ENCODE measurements around the gene COX15.
"Not testable (repeated sequence)": the region's sequence is repeated elsewhere in the genome, so short reads cannot be mapped to it uniquely, and the experiment has no call there.

The COX15 gene

DNA sequence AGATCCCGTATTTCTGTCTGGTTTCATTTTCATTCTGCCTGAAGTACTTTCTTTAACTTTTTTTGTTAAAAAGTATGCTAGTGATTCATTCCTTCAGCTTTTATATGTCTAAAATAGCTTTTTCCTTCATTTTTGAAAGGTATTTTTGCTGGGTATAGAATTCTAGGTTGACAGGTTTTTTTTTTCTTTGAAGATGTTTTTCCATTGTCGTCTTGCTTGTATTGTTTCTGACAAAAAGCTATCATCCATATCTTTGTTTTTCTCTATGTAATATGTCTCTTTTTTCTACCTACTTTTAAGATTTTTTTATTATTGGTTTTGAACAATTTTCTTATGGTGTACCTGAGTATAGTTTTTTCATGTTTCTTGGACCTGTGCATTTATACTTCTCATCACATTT, 8.3 kb upstream of the COX15 start:
- TF ChIP-seq, protein P1, sequence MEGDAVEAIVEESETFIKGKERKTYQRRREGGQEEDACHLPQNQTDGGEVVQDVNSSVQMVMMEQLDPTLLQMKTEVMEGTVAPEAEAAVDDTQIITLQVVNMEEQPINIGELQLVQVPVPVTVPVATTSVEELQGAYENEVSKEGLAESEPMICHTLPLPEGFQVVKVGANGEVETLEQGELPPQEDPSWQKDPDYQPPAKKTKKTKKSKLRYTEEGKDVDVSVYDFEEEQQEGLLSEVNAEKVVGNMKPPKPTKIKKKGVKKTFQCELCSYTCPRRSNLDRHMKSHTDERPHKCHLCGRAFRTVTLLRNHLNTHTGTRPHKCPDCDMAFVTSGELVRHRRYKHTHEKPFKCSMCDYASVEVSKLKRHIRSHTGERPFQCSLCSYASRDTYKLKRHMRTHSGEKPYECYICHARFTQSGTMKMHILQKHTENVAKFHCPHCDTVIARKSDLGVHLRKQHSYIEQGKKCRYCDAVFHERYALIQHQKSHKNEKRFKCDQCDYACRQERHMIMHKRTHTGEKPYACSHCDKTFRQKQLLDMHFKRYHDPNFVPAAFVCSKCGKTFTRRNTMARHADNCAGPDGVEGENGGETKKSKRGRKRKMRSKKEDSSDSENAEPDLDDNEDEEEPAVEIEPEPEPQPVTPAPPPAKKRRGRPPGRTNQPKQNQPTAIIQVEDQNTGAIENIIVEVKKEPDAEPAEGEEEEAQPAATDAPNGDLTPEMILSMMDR (IDR thresholded peaks at IDR 0.05; ENCODE audit: insufficient read depth, low read length, poor library complexity, severe bottlenecking): no peak
- no peak overlapping the region for H3K4me3 ChIP-seq (replicated peaks; ENCODE audit: low read depth, low read length)
- H3K36me3 ChIP-seq (ENCODE audit: control insufficient read depth, insufficient read depth, low read length): peaks cover 5% of the 10 kb centered on the region
- DNase-seq (ENCODE audit: extremely low read depth, insufficient read length): no peak
- no peaks in the 10 kb centered on the region for H3K27me3 ChIP-seq (replicated peaks; ENCODE audit: control insufficient read depth, insufficient read depth, low read length)

DNA sequence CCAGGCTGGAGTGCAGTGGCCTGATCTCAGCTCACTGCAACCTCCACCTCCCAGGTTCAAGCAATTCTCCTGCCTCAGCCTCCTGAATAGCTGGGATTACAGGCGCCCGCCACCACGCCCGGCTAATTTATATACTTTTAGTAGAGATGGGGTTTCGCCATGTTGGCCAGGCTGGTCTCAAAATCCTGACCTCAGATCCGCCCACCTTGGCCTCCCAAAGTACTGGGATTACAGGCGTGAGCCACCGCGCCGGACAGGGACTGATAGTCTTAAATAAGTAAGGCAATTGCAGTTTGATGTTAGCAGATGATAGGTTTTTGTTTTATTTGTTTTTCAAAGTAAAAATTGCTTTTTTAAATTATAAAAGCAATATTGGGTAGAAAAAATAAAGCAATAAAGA, 2.2 kb upstream of the COX15 start:
- H3K4me3 ChIP-seq (replicated peaks; ENCODE audit: low read depth, low read length); DNase-seq (ENCODE audit: extremely low read depth, insufficient read length); H3K36me3 ChIP-seq (ENCODE audit: control insufficient read depth, insufficient read depth, low read length): not testable (repeated sequence)

DNA sequence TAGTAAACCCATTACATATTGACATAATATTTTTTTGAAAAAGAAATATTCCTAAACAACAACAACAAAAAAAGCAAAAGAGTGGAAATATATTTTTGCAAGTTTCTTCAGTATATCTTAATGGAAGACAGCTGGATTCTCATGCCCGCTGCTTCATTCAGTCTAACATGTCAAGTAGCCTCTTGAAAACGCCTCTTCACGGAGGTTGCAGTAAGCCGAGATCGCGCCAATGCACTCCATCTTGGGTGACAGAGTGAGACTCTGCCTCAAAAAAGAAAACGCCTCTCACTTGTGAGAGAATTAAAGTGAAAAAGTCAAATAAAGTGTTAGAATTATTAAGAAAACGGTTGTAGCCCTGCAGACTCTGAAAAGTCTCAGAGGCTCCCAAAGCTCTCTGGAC, 1.4 kb upstream of the COX15 start:
- DNase-seq (ENCODE audit: extremely low read depth, insufficient read length): no peak
- H3K4me3 ChIP-seq (replicated peaks; ENCODE audit: low read depth, low read length): no peak overlapping the region; the same call in none of the 2 replicates
- TF ChIP-seq, protein P1 (IDR thresholded peaks at IDR 0.05; ENCODE audit: insufficient read depth, low read length, poor library complexity, severe bottlenecking): no peak
- H3K27me3 ChIP-seq (replicated peaks; ENCODE audit: control insufficient read depth, insufficient read depth, low read length): no peaks in the 10 kb centered on the region
- H3K36me3 ChIP-seq (ENCODE audit: control insufficient read depth, insufficient read depth, low read length): peaks cover 2% of the 10 kb centered on the region

More for the DNA sequence above, 2.2 kb upstream of the COX15 start:
- not testable (repeated sequence) for H3K27me3 ChIP-seq (replicated peaks; ENCODE audit: control insufficient read depth, insufficient read depth, low read length)

DNA sequence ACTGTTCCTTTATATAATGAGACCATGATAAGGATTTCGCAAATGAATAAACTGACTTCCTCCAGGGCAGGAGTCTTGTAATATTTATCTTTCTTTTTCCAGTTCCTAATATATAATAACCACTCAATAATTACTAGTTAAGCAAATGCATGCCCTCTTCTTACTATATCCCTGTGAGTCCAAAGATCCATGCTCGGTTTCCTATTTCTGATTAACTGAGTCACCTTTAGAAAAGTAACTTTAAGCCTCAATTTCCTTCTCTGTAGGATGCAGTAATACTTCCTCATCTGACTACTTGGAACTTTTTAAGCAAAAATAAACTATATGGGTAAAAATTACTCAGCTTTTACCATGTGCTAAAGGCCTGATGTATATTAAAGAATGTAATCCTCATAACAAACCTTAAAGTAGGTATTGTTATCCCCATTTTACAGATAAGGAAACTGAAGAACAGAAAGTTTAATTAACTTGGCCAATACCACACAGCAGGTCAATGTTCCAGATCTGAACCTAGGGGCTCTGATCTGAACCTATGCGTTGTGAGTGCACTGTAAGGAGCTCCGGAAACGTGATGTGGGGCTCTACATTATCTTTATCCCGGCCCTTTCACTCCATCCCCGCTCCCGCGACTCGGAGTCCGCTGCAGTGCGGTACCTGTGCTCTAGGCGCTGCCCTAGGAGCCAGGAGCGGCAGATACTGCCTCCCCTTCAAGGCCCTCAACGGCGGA, 458 bp downstream of the COX15 start:
- TF ChIP-seq, protein P1 (IDR thresholded peaks at IDR 0.05; ENCODE audit: insufficient read depth, low read length, poor library complexity, severe bottlenecking): no peak
- peaks cover 3% of the 10 kb centered on the region for H3K36me3 ChIP-seq (ENCODE audit: control insufficient read depth, insufficient read depth, low read length)
- H3K4me3 ChIP-seq (replicated peaks; ENCODE audit: low read depth, low read length): peak overlapping the region; percentile 86
- no peak for DNase-seq (ENCODE audit: extremely low read depth, insufficient read length)
- H3K27me3 ChIP-seq (replicated peaks; ENCODE audit: control insufficient read depth, insufficient read depth, low read length): no peaks in the 10 kb centered on the region

DNA sequence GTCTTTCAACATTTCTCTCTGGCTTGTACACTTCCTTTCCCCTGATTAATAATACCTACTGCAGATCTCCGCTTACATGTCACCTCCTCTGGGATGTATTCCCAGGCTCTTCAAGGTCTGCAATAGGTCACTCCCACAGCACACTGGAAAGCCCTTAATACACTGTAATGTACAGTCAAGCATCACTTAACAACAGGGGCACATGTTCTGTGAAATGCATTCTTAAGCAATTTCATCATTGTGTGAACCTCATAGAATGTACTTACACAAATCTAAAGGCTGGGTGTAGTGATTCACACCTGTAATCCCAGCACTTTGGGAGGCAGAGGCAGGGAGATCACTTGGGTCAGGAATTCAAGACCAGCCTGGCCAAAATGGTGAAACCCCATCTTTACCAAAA, 1.9 kb downstream of the COX15 start:
- peaks cover 5% of the 10 kb centered on the region for H3K36me3 ChIP-seq (ENCODE audit: control insufficient read depth, insufficient read depth, low read length)
- H3K27me3 ChIP-seq (replicated peaks; ENCODE audit: control insufficient read depth, insufficient read depth, low read length): no peaks in the 10 kb centered on the region
- TF ChIP-seq, protein P1 (IDR thresholded peaks at IDR 0.05; ENCODE audit: insufficient read depth, low read length, poor library complexity, severe bottlenecking): no peak
- no peak for DNase-seq (ENCODE audit: extremely low read depth, insufficient read length)
- no peak overlapping the region for H3K4me3 ChIP-seq (replicated peaks; ENCODE audit: low read depth, low read length)

DNA sequence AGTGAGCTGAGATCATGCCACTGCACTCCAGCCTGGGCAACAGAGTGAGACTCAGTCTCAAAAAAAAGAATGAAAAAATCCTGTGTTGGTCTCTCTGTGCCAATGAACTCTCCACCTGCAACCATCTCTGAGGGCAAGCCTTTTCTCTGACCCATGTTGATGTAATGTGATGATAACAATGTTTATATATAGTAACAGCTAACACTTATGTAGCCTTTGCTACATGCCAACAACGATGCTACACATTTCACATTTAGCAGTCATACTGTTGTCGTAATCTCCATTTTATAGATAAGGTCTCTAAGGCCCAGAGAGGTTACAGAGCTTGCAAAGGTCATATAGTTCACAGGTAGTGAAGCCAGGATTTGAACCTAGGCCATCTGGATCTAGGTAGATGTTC, 11.5 kb downstream of the COX15 start:
- no peak overlapping the region for H3K4me3 ChIP-seq (replicated peaks; ENCODE audit: low read depth, low read length)
- DNase-seq (ENCODE audit: extremely low read depth, insufficient read length): no peak
- H3K36me3 ChIP-seq (ENCODE audit: control insufficient read depth, insufficient read depth, low read length): peaks cover 15% of the 10 kb centered on the region
- TF ChIP-seq, protein P1 (IDR thresholded peaks at IDR 0.05; ENCODE audit: insufficient read depth, low read length, poor library complexity, severe bottlenecking): no peak
- H3K27me3 ChIP-seq (replicated peaks; ENCODE audit: control insufficient read depth, insufficient read depth, low read length): no peaks in the 10 kb centered on the region
